ENCODE data around the gene CNFN.
"Not testable (repeated sequence)": the region's sequence is repeated elsewhere in the genome, so short reads cannot be mapped to it uniquely, and the experiment has no call there.

CNFN gene

DNA sequence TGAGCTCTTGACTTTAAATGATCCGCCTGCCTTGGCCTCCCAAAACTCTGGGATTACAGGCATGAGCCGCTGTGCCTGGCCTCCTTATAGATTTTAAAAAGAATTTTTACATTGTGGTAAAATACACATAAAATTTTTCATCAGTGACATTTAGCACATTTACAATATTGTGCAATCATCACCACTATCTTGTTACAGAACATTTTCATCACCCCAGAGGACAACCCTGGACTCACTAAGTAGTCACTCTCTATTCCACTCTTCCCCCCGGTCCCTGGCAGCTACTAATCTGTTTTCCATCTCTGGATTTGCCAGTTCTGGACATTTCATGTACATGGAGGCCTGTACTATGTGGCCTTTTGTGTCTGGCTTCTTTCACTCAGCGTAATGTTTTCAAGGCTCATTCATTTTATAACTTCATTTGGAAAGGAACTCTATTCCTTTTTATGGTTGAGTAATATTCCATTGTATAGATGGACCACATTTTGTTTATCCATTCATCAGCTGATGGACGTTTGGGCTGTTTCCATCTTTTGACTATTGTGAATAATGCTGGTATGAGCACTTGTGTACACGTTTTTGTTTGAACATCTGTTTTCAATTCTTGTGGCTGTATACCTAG, 44.8 kb downstream of the CNFN start:
- no peak for DNase-seq

- no peak for DNase-seq
Measured at GRCh38 chr19:42344336-42344893, 45.7 kb downstream of the CNFN start.

GRCh38 chr19:42343344-42344110, 46.6 kb downstream of the CNFN start:
- DNase-seq, result peak in 1 of 2 experiments; percentile 24

DNA sequence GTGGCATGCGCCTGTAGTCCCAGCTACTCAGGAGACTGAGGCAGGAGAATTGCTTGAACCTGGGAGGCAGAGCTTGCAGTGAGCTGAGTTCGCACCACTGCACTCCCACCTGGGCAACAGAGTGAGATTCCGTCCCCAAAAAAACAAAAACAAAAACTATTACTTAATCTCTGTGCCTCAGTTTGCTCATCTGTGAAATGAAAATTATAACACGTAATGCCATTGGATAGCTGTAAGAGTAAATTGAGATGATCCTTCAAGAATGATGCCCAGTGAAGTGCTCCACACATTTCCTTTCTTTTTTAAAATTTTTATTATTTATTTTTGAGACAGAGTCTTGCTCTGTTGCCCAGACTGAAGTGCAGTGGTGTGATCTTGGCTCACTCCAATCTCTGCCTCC, 50.2 kb downstream of the CNFN start:
- not testable (repeated sequence) for DNase-seq

- DNase-seq, result not testable (repeated sequence)
Measured at GRCh38 chr19:42339126-42339860, 50.8 kb downstream of the CNFN start.

All from activated T-cell treated with anti-CD3 and anti-CD28 coated beads, Interleukin-2, amount 50 U/mL, for 48 hours (primary cell).